ENCODE measurements around the gene KCNA3.

DNA sequence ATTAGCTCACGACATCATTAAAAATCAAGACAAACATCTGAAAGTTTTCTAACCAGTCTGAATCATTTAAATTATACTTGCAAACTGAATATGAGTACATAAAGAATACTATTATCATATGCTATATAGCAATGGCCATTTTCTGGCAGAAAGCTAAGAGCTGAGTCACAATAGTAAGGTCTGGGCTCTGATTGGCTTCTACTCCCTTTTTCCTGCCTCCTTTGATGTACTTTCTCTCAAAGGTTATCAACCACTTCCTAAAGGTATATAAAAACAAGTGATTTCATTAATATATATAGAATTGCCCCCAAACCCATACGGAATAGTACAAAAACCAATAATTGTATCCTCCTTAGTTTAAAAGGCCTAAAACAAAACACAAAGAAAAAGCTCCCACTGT lies 7.0 kb downstream of the KCNA3 start:
- TF ChIP-seq, protein P1, sequence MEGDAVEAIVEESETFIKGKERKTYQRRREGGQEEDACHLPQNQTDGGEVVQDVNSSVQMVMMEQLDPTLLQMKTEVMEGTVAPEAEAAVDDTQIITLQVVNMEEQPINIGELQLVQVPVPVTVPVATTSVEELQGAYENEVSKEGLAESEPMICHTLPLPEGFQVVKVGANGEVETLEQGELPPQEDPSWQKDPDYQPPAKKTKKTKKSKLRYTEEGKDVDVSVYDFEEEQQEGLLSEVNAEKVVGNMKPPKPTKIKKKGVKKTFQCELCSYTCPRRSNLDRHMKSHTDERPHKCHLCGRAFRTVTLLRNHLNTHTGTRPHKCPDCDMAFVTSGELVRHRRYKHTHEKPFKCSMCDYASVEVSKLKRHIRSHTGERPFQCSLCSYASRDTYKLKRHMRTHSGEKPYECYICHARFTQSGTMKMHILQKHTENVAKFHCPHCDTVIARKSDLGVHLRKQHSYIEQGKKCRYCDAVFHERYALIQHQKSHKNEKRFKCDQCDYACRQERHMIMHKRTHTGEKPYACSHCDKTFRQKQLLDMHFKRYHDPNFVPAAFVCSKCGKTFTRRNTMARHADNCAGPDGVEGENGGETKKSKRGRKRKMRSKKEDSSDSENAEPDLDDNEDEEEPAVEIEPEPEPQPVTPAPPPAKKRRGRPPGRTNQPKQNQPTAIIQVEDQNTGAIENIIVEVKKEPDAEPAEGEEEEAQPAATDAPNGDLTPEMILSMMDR (IDR thresholded peaks at IDR 0.05): no peak
- TF ChIP-seq POLR2A (IDR thresholded peaks at IDR 0.05): no peak
